Liver (tissue), 3 donors: Measurements from ENCODE around the gene GRAP.

ENCODE experiments used
- CTCF ChIP-seq: fragments of 150-350 bp; IDR thresholded peaks from 2 replicates; pipeline ENCODE4 v1.5.1; 2017; ENCODE audit warnings: improper control_type of control experiment, low read depth, low read length; ENCODE audit not compliant: missing input control
- EGR1 ChIP-seq, 2 donors: IDR thresholded peaks; 2 replicates each; pipeline ENCODE4 v1.6.1; 2016 to 2018; ENCODE audit warnings: antibody characterized with exemption in 2 of 2, low read depth in 2 of 2
- GABPA ChIP-seq, 2 donors: IDR thresholded peaks in 1 of 2; conservative IDR thresholded peaks in 1 of 2; 2 replicates each; pipeline ENCODE4 v1.6.1; 2016; ENCODE audit warnings: antibody characterized with exemption in 2 of 2, mild to moderate bottlenecking in 1 of 2, moderate library complexity in 1 of 2
- RAD21 ChIP-seq, 2 donors: IDR thresholded peaks; 2 replicates each; pipeline ENCODE4 v1.6.1; 2016; ENCODE audit warnings: antibody characterized with exemption in 2 of 2, mild to moderate bottlenecking in 2 of 2
- REST ChIP-seq: IDR thresholded peaks from 2 replicates; pipeline ENCODE4 v1.6.1; 2016; ENCODE audit warnings: antibody characterized with exemption, mild to moderate bottlenecking
- TF ChIP-seq, protein P1 (sequence below): IDR thresholded peaks from 2 replicates; pipeline ENCODE4 v1.6.1; 2016; ENCODE audit warnings: antibody characterized with exemption
- TF ChIP-seq, protein P2 (sequence below): IDR thresholded peaks from 2 replicates; pipeline ENCODE4 v1.6.1; 2016; ENCODE audit warnings: antibody characterized with exemption
- donor health status: healthy.
- donor health status: healthy.

- TF ChIP-seq, protein P1, sequence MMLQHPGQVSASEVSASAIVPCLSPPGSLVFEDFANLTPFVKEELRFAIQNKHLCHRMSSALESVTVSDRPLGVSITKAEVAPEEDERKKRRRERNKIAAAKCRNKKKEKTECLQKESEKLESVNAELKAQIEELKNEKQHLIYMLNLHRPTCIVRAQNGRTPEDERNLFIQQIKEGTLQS: no peak
- no peak for TF ChIP-seq REST
- no peak for TF ChIP-seq CTCF
- TF ChIP-seq RAD21 (IDR thresholded peaks at IDR 0.05): no peak
- no peak for TF ChIP-seq EGR1 (IDR thresholded peaks at IDR 0.05; ENCODE audit: low read depth in 2 of 2)
- TF ChIP-seq, protein P2, sequence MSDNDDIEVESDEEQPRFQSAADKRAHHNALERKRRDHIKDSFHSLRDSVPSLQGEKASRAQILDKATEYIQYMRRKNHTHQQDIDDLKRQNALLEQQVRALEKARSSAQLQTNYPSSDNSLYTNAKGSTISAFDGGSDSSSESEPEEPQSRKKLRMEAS: no peak
- TF ChIP-seq GABPA (IDR thresholded peaks at IDR 0.05 in 1 of 2, conservative IDR thresholded peaks at IDR 0.05 in 1 of 2): no peak
Measured at GRCh38 chr17:19010729-19011505, 35.8 kb downstream of the GRAP start.
